ENCODE data around the gene GRAMD1C. TPM values are rescaled to one million over a fixed set of nuclear protein-coding genes. Genes with fewer than 3 reads are reported as not detected.

GRAMD1C gene
- total RNA-seq, 1 donor from 2014 or later, result 7.3 TPM

DNA sequence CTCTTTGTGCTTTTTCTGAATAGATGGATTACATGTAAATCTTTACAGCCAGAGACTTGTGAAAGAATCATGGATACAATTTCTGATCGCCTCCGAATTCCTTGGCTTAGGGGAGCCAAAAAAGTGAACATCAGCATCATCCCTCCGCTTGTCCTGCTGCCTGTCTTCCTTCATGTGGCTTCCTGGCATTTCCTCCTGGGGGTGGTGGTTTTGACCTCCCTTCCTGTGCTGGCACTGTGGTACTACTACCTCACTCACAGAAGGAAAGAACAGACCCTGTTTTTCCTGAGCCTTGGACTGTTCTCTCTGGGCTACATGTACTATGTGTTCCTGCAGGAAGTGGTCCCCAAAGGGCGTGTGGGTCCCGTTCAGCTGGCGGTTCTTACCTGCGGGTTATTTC, 115.1 kb downstream of the GRAMD1C start:
- no peak for DNase-seq

DNA sequence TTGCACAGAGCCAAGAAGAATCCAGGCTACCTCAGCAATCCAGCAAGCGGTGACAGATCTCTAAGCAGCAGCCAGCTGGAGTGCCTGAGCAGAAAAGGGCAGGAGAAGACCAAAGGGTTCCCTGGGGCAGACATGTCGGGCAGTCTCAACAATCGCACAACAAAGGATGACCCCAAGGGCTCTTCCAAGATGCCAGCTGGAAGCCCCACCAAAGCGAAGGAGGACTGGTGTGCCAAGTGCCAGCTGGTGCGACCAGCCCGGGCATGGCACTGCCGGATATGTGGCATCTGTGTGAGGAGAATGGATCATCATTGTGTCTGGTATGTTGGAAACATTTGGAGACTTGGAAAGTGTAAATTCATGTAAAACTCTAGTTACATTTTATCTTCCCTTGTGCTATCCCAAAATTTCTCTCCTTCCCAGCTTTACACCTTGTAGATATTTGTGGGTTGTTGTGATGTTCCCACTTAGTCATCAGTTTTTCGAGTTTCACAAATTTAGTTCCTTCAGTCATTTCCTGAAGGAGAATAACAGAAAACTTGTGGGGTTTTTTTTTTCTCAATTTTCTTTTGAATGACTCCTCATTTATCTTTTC, 115.6 kb downstream of the GRAMD1C start:
- DNase-seq, result peak; percentile 11

DNA sequence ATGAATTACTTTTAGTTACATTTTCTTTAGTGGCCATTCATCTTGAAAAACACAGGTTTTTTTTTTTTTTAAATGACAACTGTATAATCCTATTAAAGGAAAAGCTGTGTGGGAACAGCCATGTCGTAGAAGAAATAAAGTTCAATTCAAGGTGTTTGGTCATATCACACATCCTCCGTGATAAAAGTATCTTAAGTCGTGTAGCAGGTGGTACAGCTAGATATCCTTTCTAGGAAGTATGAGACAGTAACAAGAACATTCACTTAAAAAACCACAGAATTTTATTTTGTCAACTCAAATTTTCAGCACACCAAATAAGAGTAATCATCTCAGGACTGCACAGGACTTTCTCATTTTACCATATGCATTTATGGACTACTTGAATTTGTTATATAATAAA, 125.3 kb downstream of the GRAMD1C start:
- DNase-seq, result no peak

DNA sequence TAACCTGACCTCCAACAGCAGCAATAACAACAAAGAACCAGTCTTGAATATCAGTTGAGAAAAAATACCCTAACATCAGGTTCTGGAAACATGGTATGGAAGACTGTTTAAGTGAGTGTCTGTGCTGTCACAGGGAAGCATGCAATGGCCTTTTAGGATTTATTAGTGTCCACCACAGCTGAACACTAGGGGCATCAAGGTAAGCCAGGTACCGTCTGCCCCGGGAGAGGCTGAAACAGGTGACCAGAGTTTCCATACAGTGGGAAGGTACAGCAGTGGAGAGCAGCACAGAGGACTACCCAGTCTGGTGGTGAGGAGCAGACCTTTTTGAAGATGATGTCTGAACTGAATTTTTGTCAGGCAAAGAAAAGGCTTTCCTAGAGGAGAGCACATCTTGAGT, 127.6 kb downstream of the GRAMD1C start:
- no peak for DNase-seq

DNA sequence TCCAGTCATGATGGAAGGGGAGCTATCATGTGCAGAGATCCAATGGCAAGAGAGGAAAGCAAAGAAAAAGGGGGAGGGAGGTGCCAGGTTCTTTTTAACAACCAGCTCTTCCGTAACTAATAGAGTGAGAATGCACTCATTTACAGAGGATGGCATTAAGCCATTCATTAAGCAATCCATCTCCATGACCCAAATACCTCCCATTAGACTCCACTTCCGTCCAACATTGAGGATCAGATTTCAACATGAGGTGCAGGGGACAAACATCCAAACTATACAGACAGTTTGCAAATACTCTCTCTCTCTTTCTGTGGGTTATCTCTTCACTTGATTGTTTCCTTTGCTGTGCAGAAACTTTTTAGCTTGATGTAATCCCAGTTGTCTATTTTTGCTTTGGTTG, 130.4 kb downstream of the GRAMD1C start:
- no peak for DNase-seq

DNA sequence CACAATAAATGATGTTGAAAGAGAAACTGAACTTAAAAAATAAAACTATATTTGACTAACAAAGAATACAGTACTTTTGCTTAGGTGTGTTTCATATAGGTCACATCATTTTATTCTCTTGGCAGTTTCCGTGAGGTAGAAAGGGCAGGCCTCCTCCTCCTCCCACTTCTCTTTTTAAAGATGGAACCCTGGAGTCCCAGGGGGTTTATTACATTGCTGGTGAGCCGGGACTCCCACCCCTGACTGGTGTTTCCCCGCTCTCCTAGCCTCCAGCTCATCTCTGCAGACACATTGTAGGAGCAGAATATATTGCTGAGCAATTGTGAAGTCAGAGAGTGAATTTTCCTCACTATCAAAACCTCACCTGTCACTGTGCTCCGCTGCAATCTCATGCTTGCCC, 139.2 kb downstream of the GRAMD1C start:
- no peak for DNase-seq

DNA sequence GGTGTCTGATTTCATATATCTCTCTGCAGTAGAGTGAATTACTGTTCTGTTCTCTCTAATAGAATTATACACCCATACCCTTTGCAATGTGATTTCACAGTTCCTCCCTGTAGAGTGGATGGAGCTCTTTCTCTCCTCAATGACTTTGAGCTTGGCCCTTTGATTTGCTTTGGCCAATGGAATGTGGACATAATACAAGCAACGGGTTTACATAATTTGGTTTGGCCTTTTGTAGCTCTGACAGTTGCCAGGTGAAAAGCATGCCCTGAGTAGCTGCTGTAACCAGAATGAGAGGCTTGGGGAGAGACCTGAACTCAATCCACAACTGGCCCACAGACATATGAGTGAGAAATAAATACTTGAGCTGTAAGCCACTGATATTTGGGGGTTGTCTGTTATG, 141.3 kb downstream of the GRAMD1C start:
- no peak for DNase-seq

DNA sequence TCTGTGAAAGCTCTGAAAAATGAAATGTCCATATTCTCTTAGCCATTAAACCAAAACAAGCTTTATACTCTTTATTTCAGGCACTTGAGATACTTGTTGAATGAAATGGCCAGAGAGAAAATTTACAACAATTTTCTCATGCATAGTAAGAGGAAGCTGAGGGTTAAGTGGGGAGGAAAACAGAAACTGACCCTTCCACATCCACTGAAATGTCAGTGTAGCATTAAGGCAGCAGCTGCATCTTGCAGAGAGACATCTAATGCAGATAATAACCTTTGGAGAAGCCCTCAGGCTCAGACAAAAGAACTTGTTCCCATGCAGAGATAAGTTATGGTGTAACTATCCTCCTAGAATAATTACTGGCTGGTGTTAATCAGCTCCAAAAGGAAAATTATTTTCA, 143.2 kb downstream of the GRAMD1C start:
- DNase-seq, result no peak

DNA sequence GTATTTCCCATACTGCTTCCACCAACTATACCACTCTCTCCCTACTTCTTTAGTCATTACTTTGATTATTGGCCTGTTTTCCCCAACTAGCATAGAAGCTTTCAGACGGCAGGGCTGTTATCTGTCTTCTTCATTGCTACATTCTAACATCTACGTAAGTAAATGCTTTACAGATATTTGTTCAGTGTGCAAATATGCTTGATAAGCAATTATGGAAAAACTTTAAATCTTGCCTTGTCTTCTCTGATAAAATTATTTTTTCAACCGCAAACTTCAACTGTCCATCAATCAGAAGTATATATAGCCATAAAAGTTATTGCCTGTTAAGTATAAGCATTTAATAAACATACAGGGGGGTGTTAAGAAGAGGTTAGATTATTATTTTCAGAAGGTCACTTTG, 145.0 kb downstream of the GRAMD1C start:
- no peak for DNase-seq

DNA sequence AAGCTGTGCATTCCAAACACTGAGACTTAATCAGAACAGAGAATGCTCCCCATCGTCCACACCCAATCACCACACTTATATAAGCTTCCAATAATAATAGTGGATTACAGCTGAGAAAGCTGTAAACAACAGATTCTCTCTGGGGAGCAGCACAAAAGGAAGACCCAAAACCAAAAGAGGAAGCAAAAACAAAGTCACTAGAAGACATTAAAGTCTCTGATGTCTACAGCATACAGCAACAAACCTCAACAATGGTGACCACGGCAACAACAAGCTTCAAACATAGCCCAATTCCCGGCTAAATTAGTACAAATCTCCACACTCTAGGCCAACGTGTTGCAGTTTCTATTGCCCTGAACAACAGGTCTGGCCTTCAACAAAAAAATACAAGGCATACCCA, 147.0 kb downstream of the GRAMD1C start:
- no peak for DNase-seq

Other genes with a start within 250 kb of the GRAMD1C start
- gene USF3, start 142.1 kb upstream of the GRAMD1C start, total RNA-seq, result 20.1 TPM
- gene NAA50, start 92.5 kb upstream of the GRAMD1C start, total RNA-seq, result 263 TPM
- 43.7 TPM for gene ATP6V1A, start 91.8 kb upstream of the GRAMD1C start, total RNA-seq
- gene ZDHHC23, start 109.2 kb downstream of the GRAMD1C start, total RNA-seq, result 4.7 TPM
- 4.3 TPM for gene CCDC191, start 217.7 kb downstream of the GRAMD1C start, total RNA-seq
- gene QTRT2, start 217.9 kb downstream of the GRAMD1C start, total RNA-seq, result 26.2 TPM